CD4-positive, alpha-beta T cell (primary cell): ENCODE results near the gene LMBR1L. TPM values are rescaled to one million over a fixed set of nuclear protein-coding genes. Genes with fewer than 3 reads are reported as not detected.

Source experiments
- ATAC-seq: fragments of 200-7000 bp; cut with Tn5 transposase; one replicate; pipeline ENCODE4 v1.10.0; 2022; ENCODE audit warnings: mild to moderate bottlenecking; ENCODE audit not compliant: poor library complexity
- CTCF ChIA-PET: fragments of 350-600 bp; sonication (Branson Sonifier 250); formaldehyde crosslinking; loops from one replicate; lab custom pipeline; 2021; ENCODE audit warnings: antibody characterized with exemption, inconsistent platforms; lab: Charles Lee
- POLR2A ChIA-PET: fragments of 350-600 bp; sonication (Branson Sonifier 250); formaldehyde crosslinking; loops from one replicate; lab custom pipeline; 2021; ENCODE audit warnings: antibody characterized with exemption, inconsistent platforms; lab: Charles Lee
- DNase-seq, 14 experiments: peaks; one replicate each; pipeline ENCODE4 v3.0.0-alpha.2; 2013 to 2020; ENCODE audit warnings: mixed read lengths in 2 of 14
- H3K27ac ChIP-seq, 2 donors: one replicate each; pipeline versions ENCODE4 v1.5.1 to v1.7.0; 2013; ENCODE audit warnings: low read length in 2 of 2, low read depth in 1 of 2, mild to moderate bottlenecking in 1 of 2
- H3K27me3 ChIP-seq, 2 experiments: 1 replicate in 1 of 2; 2 replicates in 1 of 2; pipeline versions ENCODE4 v1.6.1 to v1.7.0; 2013; ENCODE audit warnings: low read length in 2 of 2, control low read depth in 1 of 2, mild to moderate bottlenecking in 1 of 2, moderate library complexity in 1 of 2; ENCODE audit not compliant: insufficient read depth in 2 of 2, control insufficient read depth in 1 of 2
- H3K36me3 ChIP-seq: one replicate; pipeline ENCODE4 v1.6.1; 2013; ENCODE audit warnings: low read length, control low read depth; ENCODE audit not compliant: insufficient read depth
- H3K4me1 ChIP-seq: one replicate; pipeline ENCODE4 v1.6.1; 2013; ENCODE audit warnings: low read length, control low read depth; ENCODE audit not compliant: insufficient read depth
- H3K4me3 ChIP-seq: one replicate; pipeline ENCODE4 v1.5.1; 2013; ENCODE audit warnings: mild to moderate bottlenecking, low read length, moderate library complexity
- H3K9me3 ChIP-seq, 2 experiments: 1 replicate in 1 of 2; 2 replicates in 1 of 2; pipeline versions ENCODE4 v1.6.1 to v1.7.0; 2013; ENCODE audit warnings: low read length in 2 of 2, mild to moderate bottlenecking in 2 of 2, control low read depth in 1 of 2, moderate library complexity in 1 of 2; ENCODE audit not compliant: control insufficient read depth in 1 of 2, insufficient read depth in 1 of 2
- H3K27ac Mint-ChIP-seq: one replicate; pipeline ENCODE4 v1.8.0; 2020; ENCODE audit warnings: mixed read lengths
- H3K27me3 Mint-ChIP-seq: one replicate; pipeline ENCODE4 v1.8.0; 2021; ENCODE audit warnings: mixed read lengths
- H3K36me3 Mint-ChIP-seq: one replicate; pipeline ENCODE4 v1.8.0; 2021; ENCODE audit warnings: low read depth, mixed read lengths
- H3K4me1 Mint-ChIP-seq: one replicate; pipeline ENCODE4 v1.8.0; 2021; ENCODE audit warnings: low read depth, mixed read lengths
- H3K4me3 Mint-ChIP-seq: one replicate; pipeline ENCODE4 v1.8.0; 2020; ENCODE audit warnings: mild to moderate bottlenecking, mixed read lengths
- H3K9me3 Mint-ChIP-seq: one replicate; pipeline ENCODE4 v1.8.0; 2020; ENCODE audit warnings: mixed read lengths
- CTCF ChIP-seq: fragments of 200-600 bp; IDR thresholded peaks from one replicate; pipeline ENCODE4 v1.8.0; 2022; ENCODE audit warnings: antibody characterized with exemption, mild to moderate bottlenecking
- intact Hi-C, 2 experiments: fragments of 100-400 bp; cut with DNase I in 1 of 2; cut with micrococcal nuclease in 1 of 2; formaldehyde crosslinking; loops; one replicate each; pipeline versions ENCODE4 v1.15.1 to v1.9.0; 2023 to 2025; cut with DNase I, micrococcal nuclease
- total RNA-seq, 174 experiments: library from RNA in 2 of 174; stranded (reverse) in 2 of 174; gene quantifications; one replicate each; pipeline ENCODE4 v1.2.3 and lab custom pipeline; 2021 to 2026

Gene LMBR1L
- total RNA-seq, 2 experiments from 2014 or later, result 401 to 418 TPM

- Mint-ChIP-seq H3K27me3 (peaks cover 38% of the 10 kb centered on the region), H3K4me3 (no peak overlapping the region), H3K4me1 (peaks cover 15% of the 10 kb centered on the region), H3K36me3 (no peaks in the 10 kb centered on the region), H3K27ac (no peak overlapping the region), H3K9me3 (no peaks in the 10 kb centered on the region)
- ChIA-PET CTCF (interaction anchor here (1.3 to 1.6 kb wide), 3 partner anchors 14 to 46 kb away, joined by 4 to 6 read pairs (median 5); no protein-coding TSS in a partner anchor), POLR2A (interaction anchor here (1.3 kb wide), 1 partner anchor 104 kb away, joined by 3 read pairs; no protein-coding TSS in a partner anchor)
- ATAC-seq (no peak), DNase-seq (no peak)
- H3K27me3 ChIP-seq, result peaks cover 12 to 14% of the 10 kb centered on the region in 2 experiments
- intact Hi-C loops, result no loop called here
- TF ChIP-seq CTCF, result no peak
- H3K4me1 ChIP-seq, result peaks cover 22% of the 10 kb centered on the region
- no peaks in the 10 kb centered on the region for H3K9me3 ChIP-seq
- H3K36me3 ChIP-seq, result no peaks in the 10 kb centered on the region
- no peak overlapping the region for H3K4me3 ChIP-seq
- no peak overlapping the region for H3K27ac ChIP-seq
Measured at GRCh38 chr12:49084438-49084837, 26.2 kb downstream of the LMBR1L start.

- Histone ChIP-seq H3K27me3 (peaks cover 0 to 3% of the 10 kb centered on the region in 2 experiments), H3K4me1 (no peaks in the 10 kb centered on the region), H3K9me3 (no peaks in the 10 kb centered on the region), H3K27ac (no peak overlapping the region), H3K36me3 (no peaks in the 10 kb centered on the region), H3K4me3 (no peak overlapping the region)
- Mint-ChIP-seq H3K9me3 (no peaks in the 10 kb centered on the region), H3K27me3 (peaks cover 18% of the 10 kb centered on the region), H3K27ac (no peak overlapping the region), H3K4me1 (no peaks in the 10 kb centered on the region), H3K36me3 (no peaks in the 10 kb centered on the region), H3K4me3 (no peak overlapping the region)
- POLR2A ChIA-PET, result interaction anchor here (1.4 to 2.0 kb wide), 2 partner anchors 10 to 31 kb away, joined by 3 to 4 read pairs; partner anchors contain the start of gene RHEBL1
- CTCF ChIA-PET, result interaction anchor here (1.5 kb wide), 1 partner anchor 8 kb away, joined by 5 read pairs; no protein-coding TSS in a partner anchor
- DNase-seq (no peak), ATAC-seq (no peak)
- intact Hi-C loops, result no loop called here
- TF ChIP-seq CTCF, result no peak
Measured at GRCh38 chr12:49079793-49080192, 30.9 kb downstream of the LMBR1L start.

GRCh38 chr12:49070971-49071370, 39.7 kb downstream of the LMBR1L start:
- ATAC-seq (no peak), DNase-seq (no peak)
- Histone ChIP-seq H3K27me3 (no peaks in the 10 kb centered on the region), H3K9me3 (no peaks in the 10 kb centered on the region), H3K36me3 (no peaks in the 10 kb centered on the region), H3K4me1 (peaks cover 13% of the 10 kb centered on the region), H3K4me3 (no peak overlapping the region), H3K27ac (no peak overlapping the region)
- Mint-ChIP-seq H3K9me3 (no peaks in the 10 kb centered on the region), H3K4me1 (peaks cover 21% of the 10 kb centered on the region), H3K27ac (no peak overlapping the region), H3K27me3 (peaks cover 3% of the 10 kb centered on the region), H3K36me3 (peaks cover 4% of the 10 kb centered on the region), H3K4me3 (no peak overlapping the region)
- ChIA-PET CTCF (interaction anchor here (2.7 kb wide), 1 partner anchor 17 kb away, joined by 19 read pairs; no protein-coding TSS in a partner anchor), POLR2A (interaction anchor here (1.9 to 2.5 kb wide), 3 partner anchors 12 to 60 kb away, joined by 14 to 30 read pairs (median 28); partner anchors contain the start of genes KMT2D, LMBR1L and TUBA1B)
- no peak for TF ChIP-seq CTCF
- intact Hi-C loops, result no loop called here
